ENCODE results near the gene MAP7. TPM values are rescaled to one million over a fixed set of nuclear protein-coding genes. Genes with fewer than 3 reads are reported as not detected.

The MAP7 gene
- total RNA-seq, 2 donors from 2014 or later: 19.7 to 28.7 TPM

DNA sequence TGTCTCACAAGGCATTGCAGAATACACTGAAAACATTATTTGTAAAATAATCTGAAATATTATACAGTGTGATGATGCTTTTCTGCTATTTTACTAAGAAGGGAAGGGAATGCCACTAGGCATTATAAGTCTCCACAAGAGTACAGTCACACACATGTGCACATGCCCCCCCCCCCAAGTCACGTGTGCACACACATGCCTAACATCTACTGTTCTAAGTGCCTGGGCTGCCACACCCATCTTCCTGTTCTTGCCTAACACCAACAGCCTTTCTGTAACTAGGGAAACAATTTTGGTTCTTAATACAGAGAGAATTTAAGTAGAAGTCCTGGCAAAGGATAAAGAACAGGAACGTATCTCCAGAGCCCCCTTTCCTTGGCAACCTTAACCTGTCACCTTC is 202.4 kb downstream of the MAP7 start:
- no peak for TF ChIP-seq CTCF (IDR thresholded peaks at IDR 0.05)
- no peak for TF ChIP-seq POLR2A (IDR thresholded peaks at IDR 0.05)
- H3K36me3 ChIP-seq (replicated peaks in 1 of 2; ENCODE audit: insufficient read depth in 1 of 2, low read depth in 2 of 2): peaks cover 0 to 9% of the 10 kb centered on the region in 2 donors
- H3K27ac ChIP-seq: no peak overlapping the region
- WGBS, 2 donors: 77 to 83% methylated on average over 2 of the region's 2 CpGs
- no peak for DNase-seq
- no peaks in the 10 kb centered on the region for H3K27me3 ChIP-seq
- intact Hi-C loops (cut with DNase I): loop anchor here (10.0 kb wide), 1 partner anchor 197 kb away; no protein-coding TSS in a partner anchor
- H3K9me3 ChIP-seq: no peaks in the 10 kb centered on the region
- H3K4me3 ChIP-seq: no peak overlapping the region
- H3K4me1 ChIP-seq: peaks cover 7% of the 10 kb centered on the region
- ATAC-seq: no peak

- no peak for DNase-seq
- intact Hi-C loops (cut with DNase I): loop anchor here (10.0 kb wide), 1 partner anchor 200 kb away; no protein-coding TSS in a partner anchor
- Histone ChIP-seq H3K9me3 (no peaks in the 10 kb centered on the region), H3K4me1 (no peaks in the 10 kb centered on the region), H3K27ac (no peak overlapping the region), H3K36me3 (replicated peaks in 1 of 2; ENCODE audit: insufficient read depth in 1 of 2, low read depth in 2 of 2) (peaks cover 0 to 9% of the 10 kb centered on the region in 2 donors), H3K27me3 (no peaks in the 10 kb centered on the region), H3K4me3 (no peak overlapping the region)
- ATAC-seq: no peak
- no peak for TF ChIP-seq POLR2A (IDR thresholded peaks at IDR 0.05)
- TF ChIP-seq CTCF (IDR thresholded peaks at IDR 0.05): no peak
- 92% methylated on average over 2 of the region's 2 CpGs for WGBS, 2 donors
Measured at GRCh38 chr6:136345145-136345544, 205.1 kb downstream of the MAP7 start.

DNA sequence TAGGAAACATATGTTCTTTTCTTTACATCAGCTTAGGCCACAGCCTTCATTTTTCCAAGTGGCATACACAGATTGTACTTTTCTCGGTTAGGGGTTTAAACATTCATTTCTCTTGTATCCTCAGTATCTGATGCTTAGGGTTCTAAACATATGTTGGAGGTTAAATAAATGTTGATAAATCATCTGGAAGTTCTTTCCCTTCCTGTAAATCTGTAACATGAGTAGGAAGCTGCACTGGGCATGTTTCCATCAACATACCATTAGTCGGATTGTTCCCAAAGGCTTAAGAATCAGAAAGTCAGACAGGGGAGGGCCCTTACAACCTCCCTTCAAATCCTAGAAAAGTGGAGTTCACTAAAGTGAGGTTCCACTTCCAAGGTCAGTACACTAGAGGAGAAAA is 205.8 kb downstream of the MAP7 start:
- Histone ChIP-seq H3K27ac (no peak overlapping the region), H3K36me3 (replicated peaks in 1 of 2; ENCODE audit: insufficient read depth in 1 of 2, low read depth in 2 of 2) (peaks cover 0 to 9% of the 10 kb centered on the region in 2 donors), H3K4me1 (no peaks in the 10 kb centered on the region), H3K27me3 (no peaks in the 10 kb centered on the region), H3K4me3 (no peak overlapping the region), H3K9me3 (no peaks in the 10 kb centered on the region)
- 72 to 74% methylated on average over 2 of the region's 2 CpGs for WGBS, 2 donors
- intact Hi-C loops (cut with DNase I): loop anchor here (10.0 kb wide), 1 partner anchor 200 kb away; no protein-coding TSS in a partner anchor
- DNase-seq (no peak), ATAC-seq (no peak)
- no peak for TF ChIP-seq CTCF (IDR thresholded peaks at IDR 0.05)
- no peak for TF ChIP-seq POLR2A (IDR thresholded peaks at IDR 0.05)

DNA sequence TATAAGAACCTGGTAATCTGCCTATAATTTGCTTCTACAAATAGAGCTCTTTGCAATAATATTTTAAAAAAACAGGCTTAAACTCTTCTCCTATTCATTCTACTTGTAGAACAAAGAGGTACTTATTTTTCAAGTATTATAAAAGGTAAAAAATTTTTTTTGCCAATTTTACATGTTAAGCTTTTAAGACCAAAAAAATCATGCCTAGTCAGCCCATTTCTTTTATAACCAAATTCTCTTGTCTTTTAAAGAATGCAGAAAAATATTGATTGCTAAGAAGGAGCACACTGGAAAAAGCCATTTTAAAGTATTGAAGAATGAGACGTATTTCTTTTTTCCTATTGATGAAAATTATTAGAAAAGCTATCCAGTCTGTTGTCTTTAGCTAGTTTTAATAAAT is 206.5 kb downstream of the MAP7 start:
- intact Hi-C loops (cut with DNase I): loop anchor here (10.0 kb wide), 1 partner anchor 201 kb away; no protein-coding TSS in a partner anchor
- 81 to 83% methylated on average over 1 of the region's 1 CpG for WGBS, 2 donors
- no peak for ATAC-seq

More for the DNA sequence above, 206.5 kb downstream of the MAP7 start:
- no peak for TF ChIP-seq CTCF (IDR thresholded peaks at IDR 0.05)
- TF ChIP-seq POLR2A (IDR thresholded peaks at IDR 0.05): no peak
- no peak for DNase-seq
- H3K27ac ChIP-seq: no peak overlapping the region
- no peaks in the 10 kb centered on the region for H3K9me3 ChIP-seq
- no peak overlapping the region for H3K4me3 ChIP-seq
- peaks cover 0 to 9% of the 10 kb centered on the region in 2 donors for H3K36me3 ChIP-seq (replicated peaks in 1 of 2; ENCODE audit: insufficient read depth in 1 of 2, low read depth in 2 of 2)
- no peaks in the 10 kb centered on the region for H3K4me1 ChIP-seq
- no peaks in the 10 kb centered on the region for H3K27me3 ChIP-seq
